ENCODE data around the gene KIAA2012.

DNA sequence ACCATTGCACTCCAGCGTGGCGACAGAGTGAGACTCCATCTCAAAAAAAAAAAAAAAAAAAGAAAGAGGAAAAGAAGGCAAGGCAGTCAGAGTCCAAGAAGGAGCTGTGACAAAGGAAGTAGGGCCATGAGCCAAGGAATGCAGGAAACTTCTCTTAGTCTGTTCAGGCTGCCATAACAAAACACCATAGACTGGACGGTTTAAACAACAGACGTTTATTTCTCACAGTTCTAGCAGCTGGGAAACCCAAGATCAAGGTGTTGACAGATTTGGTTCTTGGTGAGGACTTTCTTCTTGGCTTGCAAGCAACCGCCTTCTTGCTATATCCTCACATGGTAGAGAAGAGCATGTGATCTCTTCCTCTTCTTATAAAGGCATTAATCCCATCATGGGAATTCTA lies 178.4 kb downstream of the KIAA2012 start:
- no peak for TF ChIP-seq EZH2 (IDR thresholded peaks at IDR 0.05; ENCODE audit: borderline replicate concordance, low read depth, low read length, poor library complexity, severe bottlenecking)
- TF ChIP-seq, protein P1, sequence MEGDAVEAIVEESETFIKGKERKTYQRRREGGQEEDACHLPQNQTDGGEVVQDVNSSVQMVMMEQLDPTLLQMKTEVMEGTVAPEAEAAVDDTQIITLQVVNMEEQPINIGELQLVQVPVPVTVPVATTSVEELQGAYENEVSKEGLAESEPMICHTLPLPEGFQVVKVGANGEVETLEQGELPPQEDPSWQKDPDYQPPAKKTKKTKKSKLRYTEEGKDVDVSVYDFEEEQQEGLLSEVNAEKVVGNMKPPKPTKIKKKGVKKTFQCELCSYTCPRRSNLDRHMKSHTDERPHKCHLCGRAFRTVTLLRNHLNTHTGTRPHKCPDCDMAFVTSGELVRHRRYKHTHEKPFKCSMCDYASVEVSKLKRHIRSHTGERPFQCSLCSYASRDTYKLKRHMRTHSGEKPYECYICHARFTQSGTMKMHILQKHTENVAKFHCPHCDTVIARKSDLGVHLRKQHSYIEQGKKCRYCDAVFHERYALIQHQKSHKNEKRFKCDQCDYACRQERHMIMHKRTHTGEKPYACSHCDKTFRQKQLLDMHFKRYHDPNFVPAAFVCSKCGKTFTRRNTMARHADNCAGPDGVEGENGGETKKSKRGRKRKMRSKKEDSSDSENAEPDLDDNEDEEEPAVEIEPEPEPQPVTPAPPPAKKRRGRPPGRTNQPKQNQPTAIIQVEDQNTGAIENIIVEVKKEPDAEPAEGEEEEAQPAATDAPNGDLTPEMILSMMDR (conservative IDR thresholded peaks at IDR 0.05; ENCODE audit: low read depth, low read length), result no peak

Data from A673 (cell line).